Mesenteric fat pad (tissue), 1 donor: ENCODE measurements around the gene MAML2. TPM values are rescaled to one million over a fixed set of nuclear protein-coding genes. Genes with fewer than 3 reads are reported as not detected.
"Not testable (repeated sequence)": the region's sequence is repeated elsewhere in the genome, so short reads cannot be mapped to it uniquely, and the experiment has no call there.

Experiments used
- DNase-seq: peaks from one replicate; pipeline ENCODE4 v3.0.0-alpha.2; 2020; ENCODE audit warnings: low spot score
- total RNA-seq: library from RNA; stranded (reverse); fragmentation: NEBNext Ultra II Directional; extraction: Animal tissue kit (Norgen Biotek cat#: 25700); gene quantifications from one replicate; pipeline ENCODE4 v1.2.1, GENCODE V29; 2021
- donor health status: DM: yes; HTN: yes; CAD: no.

The MAML2 gene
- total RNA-seq, 1 donor from 2014 or later, result 19.9 TPM

DNA sequence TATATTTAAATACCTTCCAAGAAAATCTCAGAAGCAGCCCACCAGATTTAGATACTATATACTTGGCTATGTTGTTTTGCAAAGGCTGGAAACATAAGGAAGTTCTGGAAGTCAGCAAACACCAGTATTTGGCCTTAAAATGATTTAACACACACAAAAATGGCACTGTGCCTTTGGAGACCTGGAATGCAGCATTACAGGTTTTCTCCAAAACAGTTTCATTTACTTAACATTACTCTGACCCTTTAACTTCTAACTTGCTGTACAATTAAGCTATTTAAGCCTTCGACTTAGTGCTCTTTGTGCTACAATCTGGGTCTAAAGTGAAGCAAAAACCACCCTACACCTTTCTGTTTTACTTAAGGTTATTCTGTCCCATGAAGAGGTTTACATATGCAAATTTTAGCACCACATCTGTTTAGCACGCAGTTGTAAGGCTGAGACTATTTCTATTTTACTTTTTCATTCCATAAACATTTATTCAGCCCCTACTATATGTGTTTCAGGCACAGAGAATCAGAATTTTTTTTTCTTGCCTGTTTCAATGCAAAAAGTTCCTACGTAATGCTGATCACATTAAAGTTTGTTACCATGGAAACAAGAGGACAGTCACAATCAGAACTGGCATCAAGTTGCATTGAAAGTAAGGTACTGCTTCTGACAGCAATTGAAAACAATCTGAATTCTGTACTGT lies 70.3 kb downstream of the MAML2 start:
- no peak for DNase-seq

GRCh38 chr11:96271777-96272176 lies 71.2 kb downstream of the MAML2 start:
- no peak for DNase-seq

GRCh38 chr11:96271352-96271751 lies 71.6 kb downstream of the MAML2 start:
- DNase-seq, result not testable (repeated sequence)

- DNase-seq, result not testable (repeated sequence)
These were observed 74.5 kb downstream of the MAML2 start for GRCh38 chr11:96268527-96268926.

DNA sequence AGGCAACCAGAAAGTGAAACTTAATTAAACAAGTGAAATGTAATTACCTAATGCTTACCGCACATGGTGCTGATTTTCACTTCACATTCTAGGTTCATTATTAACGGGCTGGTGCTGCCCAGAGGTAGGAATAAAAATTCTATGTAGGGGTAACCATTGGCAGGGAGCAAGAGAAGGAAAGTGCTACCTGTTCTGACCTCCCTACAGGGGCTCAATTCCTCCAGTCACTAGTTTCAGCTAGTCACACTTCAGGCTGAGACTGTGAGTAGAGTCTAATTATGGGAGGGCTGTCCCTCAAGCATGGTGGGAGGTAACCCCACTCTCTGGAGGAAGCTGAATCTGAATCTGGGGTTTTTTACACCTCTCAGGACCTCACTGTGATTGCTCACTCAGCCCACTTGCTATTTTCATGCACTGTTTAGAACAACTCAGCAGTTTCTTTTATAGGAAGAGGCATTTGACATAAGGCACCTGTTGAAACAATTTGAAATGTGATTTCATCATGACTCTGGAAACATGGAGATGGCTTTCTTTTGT lies 75.4 kb downstream of the MAML2 start:
- no peak for DNase-seq

- no peak for DNase-seq
These were observed 75.9 kb downstream of the MAML2 start for GRCh38 chr11:96267001-96267495.

GRCh38 chr11:96265972-96266371 lies 77.0 kb downstream of the MAML2 start:
- DNase-seq, result no peak

DNA sequence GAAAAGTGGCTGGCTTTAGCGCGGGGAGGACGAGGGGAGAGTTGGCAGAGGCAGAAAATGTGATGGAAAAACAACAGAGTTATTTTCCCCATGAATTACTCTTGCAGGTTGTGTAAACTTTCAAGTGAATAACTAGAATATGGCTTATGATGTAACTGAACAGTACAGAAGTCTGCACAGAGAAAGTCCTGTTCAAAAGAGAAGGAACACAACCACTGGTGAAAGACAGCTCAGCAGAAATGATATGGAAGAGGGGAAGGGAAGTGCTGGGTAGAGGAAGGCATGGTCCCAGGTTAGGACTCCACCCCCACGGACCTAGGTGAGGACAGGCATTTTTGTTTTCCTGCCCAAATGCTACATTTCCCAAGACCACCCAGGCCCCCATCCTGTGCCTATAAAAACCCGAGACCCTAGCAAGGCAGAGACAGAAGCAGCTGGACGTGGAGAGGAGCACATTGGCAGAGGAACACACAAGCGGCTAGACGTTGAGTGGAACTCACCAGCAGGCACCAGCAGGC lies 77.7 kb downstream of the MAML2 start:
- no peak for DNase-seq

GRCh38 chr11:96264364-96264763 lies 78.6 kb downstream of the MAML2 start:
- no peak for DNase-seq

- no peak for DNase-seq
These were observed 79.7 kb downstream of the MAML2 start for GRCh38 chr11:96263238-96263763.

- DNase-seq, result no peak
These were observed 82.5 kb downstream of the MAML2 start for GRCh38 chr11:96260532-96260931.

- DNase-seq, result no peak
These were observed 82.9 kb downstream of the MAML2 start for GRCh38 chr11:96260067-96260511.

- no peak for DNase-seq
These were observed 83.7 kb downstream of the MAML2 start for GRCh38 chr11:96259134-96259830.

DNA sequence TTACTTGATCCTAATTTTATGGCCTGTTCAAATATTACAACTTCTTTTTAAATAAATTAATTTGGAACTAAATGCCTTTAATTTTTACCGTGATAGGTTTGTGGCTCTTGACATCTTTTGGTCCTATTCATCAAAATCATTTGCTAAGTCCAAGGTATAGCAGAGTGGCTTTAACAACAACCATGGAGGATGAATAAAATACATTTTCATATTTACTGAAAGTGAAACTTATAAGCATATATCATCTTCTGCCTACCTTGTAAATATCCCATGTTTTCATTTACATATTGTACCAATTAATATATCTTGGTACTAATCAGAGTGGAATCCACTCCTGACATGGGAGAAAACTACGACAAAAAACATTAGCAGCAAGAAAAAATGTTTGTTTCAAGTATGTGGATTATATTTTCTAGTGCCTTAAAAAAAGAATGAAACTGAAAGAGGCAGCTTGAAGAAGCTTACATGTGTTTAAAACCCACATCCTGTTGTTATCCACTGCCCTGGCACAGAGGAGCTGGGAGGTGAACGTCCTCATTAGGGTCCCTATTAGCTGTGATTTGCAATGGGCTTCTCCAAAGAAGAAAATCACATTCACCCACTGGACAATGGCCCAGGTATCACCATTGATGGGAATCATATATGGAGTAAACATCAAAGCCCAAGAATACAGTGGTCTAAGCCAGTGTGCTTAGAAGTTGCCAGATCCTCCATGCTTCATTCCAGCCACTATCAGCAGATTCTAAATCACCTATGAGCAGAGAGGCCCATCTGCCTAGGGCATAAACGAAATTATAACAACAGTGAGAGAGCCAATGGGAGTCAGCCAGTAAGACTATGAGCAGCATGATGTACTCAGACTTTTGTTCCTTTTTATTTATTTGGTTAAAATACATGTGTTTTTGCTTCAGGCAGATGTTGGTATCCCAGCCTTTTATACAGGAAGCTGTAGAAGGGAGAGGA lies 84.7 kb downstream of the MAML2 start:
- DNase-seq, result no peak

DNA sequence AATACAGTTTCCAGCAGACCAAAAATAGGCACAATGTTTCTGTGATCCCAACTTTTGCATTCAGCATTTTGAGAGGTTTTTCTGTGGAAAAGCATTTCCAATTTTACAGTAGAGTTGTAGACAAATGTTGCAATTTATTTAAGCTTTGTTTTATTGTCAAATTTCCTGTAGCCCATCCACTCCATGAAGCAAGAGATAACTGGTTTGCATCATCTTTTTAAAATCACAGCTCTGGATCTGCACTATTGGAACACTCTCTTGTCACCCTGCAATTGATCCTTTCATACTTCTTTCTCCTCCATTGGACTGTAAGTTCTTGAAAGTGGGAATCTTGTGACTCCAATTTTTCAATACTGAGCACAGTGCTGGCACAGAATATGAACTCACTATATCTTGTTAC lies 86.0 kb downstream of the MAML2 start:
- no peak for DNase-seq

GRCh38 chr11:96256215-96257011 lies 86.6 kb downstream of the MAML2 start:
- DNase-seq, result no peak

DNA sequence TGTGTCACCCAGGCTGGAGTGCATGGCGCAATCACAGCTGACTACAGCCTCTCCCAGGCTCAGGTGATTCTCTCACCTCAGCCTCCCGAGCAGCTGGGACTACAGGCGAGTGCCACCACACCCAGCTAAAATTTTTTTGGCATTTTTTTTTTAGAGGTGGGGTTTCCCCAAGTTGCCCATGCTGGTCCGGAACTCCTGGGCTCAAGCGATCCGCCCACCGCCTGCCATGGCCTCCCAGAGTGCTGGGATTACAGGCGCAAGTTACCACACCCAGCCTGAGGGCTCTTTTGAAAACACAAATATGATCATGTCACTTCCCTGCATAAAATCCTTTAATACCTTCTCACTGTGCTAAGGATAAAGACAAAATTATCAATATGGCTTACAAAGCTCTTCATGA lies 88.1 kb downstream of the MAML2 start:
- DNase-seq, result no peak

DNA sequence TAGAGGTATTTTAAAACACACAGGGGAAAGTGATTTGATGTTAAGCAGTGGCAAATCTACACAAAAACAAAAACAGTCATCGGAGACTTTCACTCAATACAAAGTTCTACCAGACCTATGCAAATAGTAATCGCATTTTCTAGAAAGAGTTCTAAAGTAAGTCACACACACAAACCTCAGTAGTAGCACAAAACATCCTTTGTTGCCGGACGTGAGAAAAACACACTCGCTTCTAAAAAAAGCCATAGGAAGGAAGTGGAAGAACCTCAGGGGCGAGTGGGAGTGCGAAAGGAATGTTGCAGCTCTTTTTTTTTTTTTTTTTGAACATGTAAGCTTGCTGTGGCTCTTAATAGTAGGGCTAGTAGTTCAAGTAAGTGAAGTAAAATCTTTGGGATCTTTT lies 88.9 kb downstream of the MAML2 start:
- no peak for DNase-seq

DNA sequence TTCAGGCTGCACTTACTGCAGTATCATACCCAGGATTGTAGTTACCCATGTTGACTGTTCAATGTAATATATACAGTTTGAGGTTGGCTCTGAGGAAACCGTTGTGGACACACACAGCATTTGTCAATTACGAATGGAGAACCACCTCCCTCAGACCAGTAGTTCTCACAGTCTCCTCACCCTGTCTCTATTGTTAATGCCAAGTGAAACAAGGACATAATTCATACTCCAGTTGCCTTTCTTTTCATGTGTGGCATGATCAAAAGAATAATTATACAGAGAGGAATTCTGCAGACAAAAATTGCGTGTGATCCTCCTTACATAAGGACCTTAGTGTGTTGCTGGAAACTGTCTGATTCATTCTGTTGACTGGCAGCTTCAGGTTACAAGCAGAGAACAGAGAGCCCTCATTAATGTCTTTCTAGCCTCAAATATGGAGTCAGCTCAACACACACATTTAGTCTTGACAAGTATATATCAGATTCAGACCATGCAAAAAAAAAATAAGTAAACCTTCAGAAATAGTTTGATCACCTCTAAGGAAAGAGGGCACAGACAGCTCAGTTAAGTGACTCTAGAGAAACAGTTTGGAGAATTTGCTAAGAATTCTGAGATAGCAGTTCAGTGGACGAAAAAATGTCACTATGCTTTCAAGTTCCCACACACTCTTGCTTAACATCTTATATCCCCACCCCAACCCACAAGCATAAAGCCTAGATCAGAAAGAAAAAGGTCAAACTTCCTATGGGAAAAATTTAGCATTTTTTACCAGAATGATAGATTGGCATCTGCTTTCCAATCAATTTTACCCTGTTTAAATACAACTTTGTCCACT lies 96.1 kb downstream of the MAML2 start:
- no peak for DNase-seq
